Right lobe of liver (tissue), 6 donors: ENCODE measurements around the gene ZAR1. TPM values are rescaled to one million over a fixed set of nuclear protein-coding genes. Genes with fewer than 3 reads are reported as not detected.
"Not testable (repeated sequence)": the region's sequence is repeated elsewhere in the genome, so short reads cannot be mapped to it uniquely, and the experiment has no call there.

Experiments
- ATAC-seq, 4 donors: fragments of 200-7000 bp; cut with Tn5 transposase; one replicate each; pipeline ENCODE4 v1.9.1; 2020; ENCODE audit warnings: mild to moderate bottlenecking in 4 of 4, moderate library complexity in 4 of 4
- DNase-seq, 3 donors: peaks; one replicate each; pipeline ENCODE4 v3.0.0-alpha.2; 2020
- H3K27ac ChIP-seq, 3 donors: fragments of 200-600 bp; one replicate each; pipeline ENCODE4 v1.8.0; 2022
- H3K27me3 ChIP-seq, 2 donors: fragments of 200-600 bp; one replicate each; pipeline ENCODE4 v1.8.0; 2022
- H3K36me3 ChIP-seq, 4 donors: fragments of 200-600 bp; sonication (generic) in 1 of 4; one replicate each; pipeline versions ENCODE4 v1.5.1 to v1.8.0; 2017 to 2022; ENCODE audit warnings: control low read depth in 1 of 4
- H3K4me1 ChIP-seq, 4 donors: fragments of 200-600 bp; sonication (generic) in 1 of 4; one replicate each; pipeline versions ENCODE4 v1.5.1 to v1.8.0; 2017 to 2022; ENCODE audit warnings: control low read depth in 1 of 4
- H3K4me3 ChIP-seq, 3 donors: fragments of 200-600 bp; one replicate each; pipeline ENCODE4 v1.8.0; 2022
- H3K9me3 ChIP-seq, 4 donors: fragments of 200-600 bp; sonication (generic) in 1 of 4; one replicate each; pipeline versions ENCODE4 v1.5.1 to v1.8.0; 2017 to 2022; ENCODE audit warnings: control low read depth in 1 of 4
- POLR2A ChIP-seq: fragments of 450-650 bp; IDR thresholded peaks from one replicate; pipeline ENCODE4 v1.6.1; 2017; ENCODE audit warnings: antibody characterized with exemption, mild to moderate bottlenecking
- WGBS: methylation state at CpG from one replicate; pipeline ENCODE4 v1.1.6; 2018; ENCODE audit warnings: low coverage, low lambda C conversion rate; ENCODE audit not compliant: insufficient coverage; ENCODE audit errors: missing lambda C conversion rate; 5-methylcytosine and 5-hydroxymethylcytosine counted together
- intact Hi-C, 2 donors: fragments of 100-400 bp; cut with DNase I; formaldehyde crosslinking; loops; one replicate each; pipeline versions ENCODE4 v1.11.2 to v1.14.1; 2022
- total RNA-seq, 6 experiments: library from RNA; depleted of rRNA in 2 of 6; stranded (reverse); fragments of >200 nt in 2 of 6; fragmentation: NEBNext Ultra II Directional in 3 of 6; extraction: Animal tissue kit (Norgen Biotek cat#: 25700) in 3 of 6; gene quantifications; one replicate each; pipeline versions ENCODE4 v1.1.0 to v1.2.4, GENCODE V29; 2016 to 2023
- TF ChIP-seq, protein P1 (sequence below), 4 donors: fragments of 200-600 bp in 3 of 4; fragments of 450-650 bp in 1 of 4; IDR thresholded peaks; one replicate each; pipeline versions ENCODE4 v1.5.1 to v1.8.0; 2016 to 2022; ENCODE audit warnings: antibody characterized with exemption in 4 of 4, mild to moderate bottlenecking in 2 of 4
- donor health status: DM: no; HTN: yes; CAD: no.
- donor health status: DM: no; HTN: no; CAD: no.
- donor health status: DM: no; HTN: no; CAD: no.
- donor health status: DM: no; HTN: yes; CAD: no.
- donor health status: DM: no; HTN: yes; CAD: no.

The ZAR1 gene
- total RNA-seq, 6 experiments from 2014 or later = not detected

DNA sequence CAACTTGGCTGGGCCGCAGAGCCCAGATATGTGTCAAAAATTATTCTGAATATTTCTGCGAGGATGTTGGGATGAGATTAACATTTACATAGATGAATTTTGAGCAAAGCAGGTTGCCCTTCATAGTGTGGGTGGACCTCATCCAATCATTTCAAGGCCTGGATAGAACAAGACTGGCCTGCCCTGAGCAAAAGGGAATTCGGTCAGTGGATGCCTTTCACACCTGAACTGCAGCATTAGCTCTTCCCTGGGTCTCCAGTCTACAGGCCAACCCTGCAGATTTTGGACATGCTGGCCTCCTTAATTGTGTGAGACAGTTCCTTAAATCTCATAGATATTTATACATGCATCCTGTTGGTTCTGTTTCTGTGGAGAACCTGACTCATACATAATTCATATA lies 39.3 kb upstream of the ZAR1 start:
- intact Hi-C loops = no loop called here
- WGBS = 100% methylated on average over 2 of the region's 3 CpGs
- H3K9me3 ChIP-seq = no peaks in the 10 kb centered on the region

DNA sequence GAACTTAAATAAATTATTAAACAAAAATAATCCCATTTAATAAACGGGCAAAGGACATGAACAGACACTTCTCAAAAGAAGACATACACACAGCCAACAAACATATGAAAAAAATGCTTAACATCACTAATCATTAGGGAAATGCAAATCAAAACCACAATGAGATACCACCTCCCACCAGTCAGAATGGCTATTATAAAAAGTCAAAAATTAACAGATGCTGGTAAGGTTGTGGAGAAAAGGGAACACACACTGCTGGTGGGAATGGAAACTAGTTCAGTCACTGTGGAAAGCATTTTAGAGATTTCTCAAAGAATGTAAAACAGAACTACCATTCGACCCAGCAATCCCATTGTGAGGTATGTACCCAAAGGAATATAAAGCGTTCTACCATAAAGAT lies 38.4 kb upstream of the ZAR1 start:
- H3K4me1 ChIP-seq, DNase-seq, H3K4me3 ChIP-seq, H3K36me3 ChIP-seq, intact Hi-C loops, ATAC-seq, H3K27me3 ChIP-seq, H3K9me3 ChIP-seq, H3K27ac ChIP-seq: not testable (repeated sequence)
- 86% methylated on average over 3 of the region's 3 CpGs for WGBS

More for the DNA sequence above, 39.3 kb upstream of the ZAR1 start:
- H3K27me3 ChIP-seq = no peaks in the 10 kb centered on the region
- no peak overlapping the region for H3K27ac ChIP-seq
- ATAC-seq (no peak), DNase-seq (no peak)
- no peak for TF ChIP-seq POLR2A
- TF ChIP-seq, protein P1, sequence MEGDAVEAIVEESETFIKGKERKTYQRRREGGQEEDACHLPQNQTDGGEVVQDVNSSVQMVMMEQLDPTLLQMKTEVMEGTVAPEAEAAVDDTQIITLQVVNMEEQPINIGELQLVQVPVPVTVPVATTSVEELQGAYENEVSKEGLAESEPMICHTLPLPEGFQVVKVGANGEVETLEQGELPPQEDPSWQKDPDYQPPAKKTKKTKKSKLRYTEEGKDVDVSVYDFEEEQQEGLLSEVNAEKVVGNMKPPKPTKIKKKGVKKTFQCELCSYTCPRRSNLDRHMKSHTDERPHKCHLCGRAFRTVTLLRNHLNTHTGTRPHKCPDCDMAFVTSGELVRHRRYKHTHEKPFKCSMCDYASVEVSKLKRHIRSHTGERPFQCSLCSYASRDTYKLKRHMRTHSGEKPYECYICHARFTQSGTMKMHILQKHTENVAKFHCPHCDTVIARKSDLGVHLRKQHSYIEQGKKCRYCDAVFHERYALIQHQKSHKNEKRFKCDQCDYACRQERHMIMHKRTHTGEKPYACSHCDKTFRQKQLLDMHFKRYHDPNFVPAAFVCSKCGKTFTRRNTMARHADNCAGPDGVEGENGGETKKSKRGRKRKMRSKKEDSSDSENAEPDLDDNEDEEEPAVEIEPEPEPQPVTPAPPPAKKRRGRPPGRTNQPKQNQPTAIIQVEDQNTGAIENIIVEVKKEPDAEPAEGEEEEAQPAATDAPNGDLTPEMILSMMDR (IDR thresholded peaks at IDR 0.05) = no peak
- no peaks in the 10 kb centered on the region for H3K36me3 ChIP-seq
- H3K4me1 ChIP-seq = no peaks in the 10 kb centered on the region
- no peak overlapping the region for H3K4me3 ChIP-seq

DNA sequence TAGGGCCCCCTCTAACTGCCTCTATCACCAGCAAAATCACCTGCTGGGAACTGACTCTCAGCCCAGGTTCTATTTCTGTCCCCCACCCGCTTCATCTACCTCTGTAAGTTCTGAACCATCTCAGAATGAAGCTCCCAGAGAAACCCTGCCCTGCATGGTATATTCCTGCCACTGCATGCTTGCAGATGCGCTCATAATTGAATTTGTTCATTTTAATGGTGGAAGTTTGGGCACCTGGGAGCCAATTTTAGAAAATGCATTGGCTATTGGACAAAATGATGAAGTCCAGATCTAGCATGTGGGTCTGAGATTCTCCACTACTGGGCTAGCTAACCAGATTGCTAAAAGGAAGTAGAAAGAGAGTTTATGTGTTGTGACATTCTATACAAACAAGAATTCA lies 35.5 kb upstream of the ZAR1 start:
- Histone ChIP-seq H3K4me3 (no peak overlapping the region), H3K4me1 (no peaks in the 10 kb centered on the region), H3K27me3 (no peaks in the 10 kb centered on the region), H3K27ac (no peak overlapping the region), H3K36me3 (no peaks in the 10 kb centered on the region), H3K9me3 (no peaks in the 10 kb centered on the region)
- 100% methylated on average over 2 of the region's 2 CpGs for WGBS
- no peak for ATAC-seq
- intact Hi-C loops = no loop called here
- TF ChIP-seq, protein P1 (IDR thresholded peaks at IDR 0.05) = no peak
- TF ChIP-seq POLR2A = no peak
- no peak for DNase-seq

DNA sequence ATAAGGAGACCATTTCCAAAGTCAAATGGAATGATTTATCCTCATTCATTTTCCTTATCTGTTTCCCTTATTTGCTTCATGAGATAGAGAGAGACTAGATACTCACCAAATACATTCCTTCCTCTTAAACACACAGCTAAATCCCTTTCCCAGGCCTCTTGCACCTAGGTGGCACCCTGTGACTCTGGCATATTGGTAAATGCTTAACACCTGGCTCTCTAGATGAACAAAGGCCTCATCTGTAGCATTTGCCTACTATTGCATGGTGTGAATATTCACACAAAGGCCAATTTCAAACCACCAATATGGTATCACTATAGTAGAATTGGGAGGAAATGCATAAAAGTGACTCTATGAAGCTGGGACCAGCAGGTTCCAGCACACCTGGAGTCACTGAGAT lies 29.1 kb upstream of the ZAR1 start:
- Histone ChIP-seq H3K27ac (no peak overlapping the region), H3K4me3 (no peak overlapping the region), H3K4me1 (no peaks in the 10 kb centered on the region), H3K27me3 (no peaks in the 10 kb centered on the region), H3K9me3 (no peaks in the 10 kb centered on the region), H3K36me3 (no peaks in the 10 kb centered on the region)
- TF ChIP-seq, protein P1 (IDR thresholded peaks at IDR 0.05) = no peak
- TF ChIP-seq POLR2A = no peak
- intact Hi-C loops = no loop called here
- DNase-seq (no peak), ATAC-seq (no peak)

DNA sequence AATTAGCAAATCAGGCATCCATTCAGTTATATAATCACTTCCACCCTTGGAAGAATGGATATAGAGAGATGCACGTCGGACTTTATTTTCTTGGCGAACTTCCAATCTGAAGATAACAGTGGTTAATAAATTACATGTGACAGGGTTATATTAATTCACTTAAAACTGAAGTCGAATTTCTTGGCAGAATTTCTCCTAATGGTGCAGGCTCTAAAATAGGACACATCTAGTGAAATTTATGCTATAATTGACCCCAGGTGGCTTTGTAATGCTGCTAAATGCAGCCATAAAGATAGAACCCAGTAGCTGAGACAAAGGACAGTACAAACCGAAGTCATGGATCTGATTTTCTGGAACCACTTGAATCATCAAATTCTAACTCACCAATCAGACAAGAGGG lies 27.7 kb upstream of the ZAR1 start:
- intact Hi-C loops = no loop called here
- TF ChIP-seq, protein P1 (IDR thresholded peaks at IDR 0.05) = no peak
- no peak for TF ChIP-seq POLR2A
- Histone ChIP-seq H3K4me3 (no peak overlapping the region), H3K27ac (no peak overlapping the region), H3K9me3 (no peaks in the 10 kb centered on the region), H3K27me3 (no peaks in the 10 kb centered on the region), H3K4me1 (no peaks in the 10 kb centered on the region), H3K36me3 (no peaks in the 10 kb centered on the region)
- 34% methylated on average over 5 of the region's 5 CpGs for WGBS
- DNase-seq = no peak
- ATAC-seq = no peak
